K562 (cell line): ENCODE results near the gene SAMD8. TPM values are rescaled to one million over a fixed set of nuclear protein-coding genes. Genes with fewer than 3 reads are reported as not detected.

Source experiments
- ATF1 ChIP-seq, 2 experiments: fragments of 450-650 bp in 1 of 2; IDR thresholded peaks; 2 replicates each; pipeline ENCODE4 v1.6.1; 2016; ENCODE audit warnings: missing compliant biosample characterization in 1 of 2, missing genetic modification characterization in 1 of 2
- BRD9 ChIP-seq: fragments of 450-650 bp; IDR thresholded peaks from 2 replicates; pipeline ENCODE4 v1.6.1; 2018; ENCODE audit warnings: low read depth; ENCODE audit not compliant: partially characterized antibody
- CAMTA2 ChIP-seq: fragments of 250-450 bp; sonication (Bioruptor Pico); conservative IDR thresholded peaks from 2 replicates; pipeline ENCODE4 v1.5.1; 2022
- DMBX1 ChIP-seq: fragments of 250-450 bp; sonication (Bioruptor Pico); IDR thresholded peaks from 2 replicates; pipeline ENCODE4 v1.8.0; 2022; ENCODE audit warnings: inconsistent platforms, mild to moderate bottlenecking, moderate library complexity, borderline replicate concordance
- E4F1 ChIP-seq: fragments of 250-450 bp; sonication (Bioruptor Pico); IDR thresholded peaks from 2 replicates; pipeline ENCODE4 v1.5.0; 2021; ENCODE audit warnings: mild to moderate bottlenecking, borderline replicate concordance
- ELF4 ChIP-seq: fragments of 450-650 bp; formaldehyde crosslinking; IDR thresholded peaks from 2 replicates; pipeline ENCODE4 v1.4.0; 2022; ENCODE audit warnings: missing genetic modification characterization
- FOXA3 ChIP-seq, 2 experiments: fragments of 450-650 bp in 1 of 2; sonication (generic) in 1 of 2; formaldehyde crosslinking; IDR thresholded peaks in 1 of 2; conservative IDR thresholded peaks in 1 of 2; 2 replicates each; pipeline versions ENCODE4 v1.4.0 to v1.8.0; 2020 to 2022; ENCODE audit warnings: mild to moderate bottlenecking in 2 of 2, missing genetic modification reagents in 1 of 2
- MTA3 ChIP-seq: fragments of 450-650 bp; formaldehyde crosslinking; IDR thresholded peaks from 2 replicates; pipeline ENCODE4 v1.6.1; 2017; ENCODE audit warnings: mild to moderate bottlenecking, borderline replicate concordance
- MYC ChIP-seq, 2 experiments: fragments of 250-450 bp in 1 of 2; sonication (Bioruptor Pico) in 1 of 2; IDR thresholded peaks; 2 replicates each; pipeline versions ENCODE4 v1.5.1 to v1.6.1; 2012 to 2021; ENCODE audit warnings: low read depth in 2 of 2, borderline replicate concordance in 1 of 2, improper control_type of control experiment in 1 of 2, low read length in 1 of 2, mild to moderate bottlenecking in 1 of 2, moderate library complexity in 1 of 2
- NCOA1 ChIP-seq: fragments of 450-650 bp; IDR thresholded peaks from 2 replicates; pipeline ENCODE4 v1.6.1; 2016; ENCODE audit warnings: low read depth
- NR2F6 ChIP-seq: fragments of 450-650 bp; formaldehyde crosslinking; IDR thresholded peaks from 2 replicates; pipeline ENCODE4 v1.4.0; 2020; ENCODE audit warnings: mild to moderate bottlenecking
- RBM25 ChIP-seq: fragments of 200-400 bp; formaldehyde crosslinking; IDR thresholded peaks from 2 replicates; pipeline ENCODE4 v1.6.1; 2018; ENCODE audit warnings: low read length, low read depth, moderate library complexity; ENCODE audit not compliant: severe bottlenecking
- SMC3 ChIP-seq: conservative IDR thresholded peaks from 2 replicates; pipeline ENCODE4 v1.6.1; 2011; ENCODE audit warnings: low read depth, low read length, improper control_type of control experiment; ENCODE audit not compliant: insufficient read depth
- SNAPC5 ChIP-seq: fragments of 250-450 bp; sonication (Bioruptor Pico); IDR thresholded peaks from 2 replicates; pipeline ENCODE4 v1.8.0; 2021; ENCODE audit warnings: moderate library complexity, mild to moderate bottlenecking, inconsistent platforms
- TBP ChIP-seq: optimal IDR thresholded peaks from 2 replicates; pipeline ENCODE3; 2011; ENCODE audit warnings: low read depth, low read length, improper control_type of control experiment
- ZHX1 ChIP-seq: fragments of 150-350 bp; conservative IDR thresholded peaks from 2 replicates; pipeline ENCODE4 v1.6.1; 2014; ENCODE audit warnings: low read length
- ZNF121 ChIP-seq: sonication (generic); formaldehyde crosslinking; conservative IDR thresholded peaks from 2 replicates; pipeline ENCODE4 v1.8.0; 2022; ENCODE audit warnings: missing genetic modification reagents
- ZNF184 ChIP-seq: sonication (generic); formaldehyde crosslinking; IDR thresholded peaks from 2 replicates; pipeline ENCODE4 v1.5.0; 2020; ENCODE audit warnings: missing genetic modification reagents
- ZNF23 ChIP-seq: fragments of 250-450 bp; sonication (Bioruptor Pico); IDR thresholded peaks from 2 replicates; pipeline ENCODE4 v1.4.0; 2020; ENCODE audit warnings: mild to moderate bottlenecking
- ZNF551 ChIP-seq: fragments of 250-450 bp; sonication (Bioruptor Pico); IDR thresholded peaks from 2 replicates; pipeline ENCODE4 v1.5.0; 2021; ENCODE audit warnings: mild to moderate bottlenecking, moderate library complexity
- ZNF77 ChIP-seq: fragments of 250-450 bp; sonication (Bioruptor Pico); IDR thresholded peaks from 2 replicates; pipeline ENCODE4 v1.5.0; 2020
- polyA plus RNA-seq, 8 experiments: library from polyadenylated mRNA; depleted of rRNA in 4 of 8; stranded (reverse) in 5 of 8; unstranded in 3 of 8; fragments of >200 nt; fragmentation: Nextera tagmentation in 2 of 8; fragmentation: Illumina TruSeq in 1 of 8; extraction: Ambion mirVana in 2 of 8; extraction: Trizol in 1 of 8; gene quantifications; 2 replicates each; pipeline versions ENCODE4 v1.2.1 to v1.2.3, GENCODE V29; 2011 to 2014; ENCODE audit warnings: inconsistent platforms in 1 of 8, missing spikeins in 1 of 8
- total RNA-seq, 7 experiments: library from RNA; depleted of rRNA in 6 of 7; stranded (reverse); fragments of >200 nt in 6 of 7; fragmentation: Illumina TruSeq in 2 of 7; extraction: Trizol in 2 of 7; gene quantifications; 2 replicates each; pipeline versions ENCODE4 v1.2.1 to v1.2.3, GENCODE V29; 2011 to 2021; ENCODE audit warnings: low replicate concordance in 1 of 7

Gene SAMD8
- total and polyA plus RNA-seq, 9 of the 15 experiments (the other 6 are each of a cell fraction or from before 2014, with no cell fraction given) = 2.7 to 16.1 (median 6.2) TPM

GRCh38 chr10:75062506-75063299 is 48.8 kb upstream of the SAMD8 start (continued):
- TF ChIP-seq ZHX1 (no peak), ELF4 (CRISPR knock-in tag) (no peak), ZNF121 (no peak), RBM25 (peak; percentile 92), DMBX1 (no peak), ATF1 (CRISPR knock-in tag; IDR thresholded peaks at IDR 0.05) (no peak), ATF1 (tag; IDR thresholded peaks at IDR 0.05) (no peak), MYC (IDR thresholded peaks at IDR 0.05; ENCODE audit: low read depth, low read length) (no peak), MYC (CRISPR knock-in tag; IDR thresholded peaks at IDR 0.05; ENCODE audit: borderline replicate concordance, low read depth) (no peak), NCOA1 (no peak), CAMTA2 (CRISPR knock-in tag) (no peak), ZNF77 (CRISPR knock-in tag) (no peak), ZNF551 (CRISPR knock-in tag) (no peak), SMC3 (no peak), FOXA3 (CRISPR knock-in tag; conservative IDR thresholded peaks at IDR 0.05 in 1 of 2, IDR thresholded peaks at IDR 0.05 in 1 of 2) (peak in 1 of 2 experiments; percentile 53; a peak in 2 of 4 replicates), NR2F6 (CRISPR knock-in tag) (no peak), BRD9 (no peak), ZNF184 (CRISPR knock-in tag) (no peak), MTA3 (no peak), ZNF23 (CRISPR knock-in tag) (no peak), SNAPC5 (no peak), E4F1 (CRISPR knock-in tag) (no peak), TBP (no peak)
